GM12891 (cell line): ENCODE data around the gene OAF.
"Not testable (repeated sequence)": the region's sequence is repeated elsewhere in the genome, so short reads cannot be mapped to it uniquely, and the experiment has no call there.

ENCODE experiments used
- PAX5 ChIP-seq: IDR thresholded peaks from 2 replicates; pipeline ENCODE4 v1.6.1; 2011; ENCODE audit warnings: low read length, moderate library complexity, mild to moderate bottlenecking; ENCODE audit not compliant: insufficient read depth, severe bottlenecking
- POLR2A ChIP-seq: IDR thresholded peaks from 2 replicates; pipeline ENCODE4 v1.6.1; 2011; ENCODE audit warnings: low read depth, low read length, control low read depth
- POLR2AphosphoS5 ChIP-seq: IDR thresholded peaks from 2 replicates; pipeline ENCODE4 v1.6.1; 2011; ENCODE audit warnings: low read depth, low read length, control low read depth
- SPI1 ChIP-seq: IDR thresholded peaks from 2 replicates; pipeline ENCODE4 v1.6.1; 2011; ENCODE audit warnings: low read depth, low read length, control low read depth
- TAF1 ChIP-seq: IDR thresholded peaks from 2 replicates; pipeline ENCODE4 v1.6.1; 2011; ENCODE audit warnings: low read depth, low read length, control low read depth

GRCh38 chr11:120273956-120274355, 63.1 kb downstream of the OAF start:
- not testable (repeated sequence) for TF ChIP-seq POLR2AphosphoS5, POLR2A, TAF1, PAX5, SPI1
